Rectal smooth muscle tissue (tissue), 1 donor: Measurements from ENCODE around the gene ATP2B1.

Experiments used
- H3K27ac ChIP-seq: one replicate; pipeline ENCODE4 v1.7.0; 2013; ENCODE audit warnings: low read depth, low read length, inconsistent platforms
- H3K27me3 ChIP-seq: one replicate; pipeline ENCODE4 v1.7.0; 2013; ENCODE audit warnings: low read length; ENCODE audit not compliant: control insufficient read depth, insufficient read depth
- H3K36me3 ChIP-seq: one replicate; pipeline ENCODE4 v1.7.0; 2013; ENCODE audit warnings: low read length; ENCODE audit not compliant: control insufficient read depth, insufficient read depth
- H3K4me1 ChIP-seq: one replicate; pipeline ENCODE4 v1.7.0; 2013; ENCODE audit warnings: low read length; ENCODE audit not compliant: control insufficient read depth, insufficient read depth
- H3K4me3 ChIP-seq: one replicate; pipeline ENCODE4 v1.7.0; 2013; ENCODE audit warnings: low read length
- H3K9ac ChIP-seq: one replicate; pipeline ENCODE4 v1.7.0; 2013; ENCODE audit warnings: low read length

ATP2B1 gene

DNA sequence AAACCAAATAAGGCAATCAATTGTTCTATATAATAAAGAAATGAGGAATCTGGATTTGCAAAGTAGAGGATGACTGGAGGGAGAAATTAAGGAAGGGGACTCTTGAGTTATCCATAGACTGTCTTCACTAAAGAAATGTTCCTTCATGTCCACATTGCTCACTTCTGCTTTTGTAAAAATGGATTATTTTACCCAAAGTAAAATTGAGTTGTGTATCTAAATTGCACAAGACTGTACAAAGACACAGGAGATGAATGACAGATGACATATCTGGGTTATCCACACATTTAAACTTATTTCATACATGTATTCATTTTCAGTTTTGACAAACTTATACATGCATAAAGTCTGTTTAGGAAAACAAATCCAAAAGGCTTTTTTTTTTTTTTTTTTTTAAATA lies 11.3 kb downstream of the ATP2B1 start:
- Histone ChIP-seq H3K27ac (no peak overlapping the region), H3K9ac (no peak overlapping the region), H3K4me3 (no peak overlapping the region), H3K4me1 (peaks cover 2% of the 10 kb centered on the region), H3K27me3 (no peaks in the 10 kb centered on the region), H3K36me3 (no peaks in the 10 kb centered on the region)

DNA sequence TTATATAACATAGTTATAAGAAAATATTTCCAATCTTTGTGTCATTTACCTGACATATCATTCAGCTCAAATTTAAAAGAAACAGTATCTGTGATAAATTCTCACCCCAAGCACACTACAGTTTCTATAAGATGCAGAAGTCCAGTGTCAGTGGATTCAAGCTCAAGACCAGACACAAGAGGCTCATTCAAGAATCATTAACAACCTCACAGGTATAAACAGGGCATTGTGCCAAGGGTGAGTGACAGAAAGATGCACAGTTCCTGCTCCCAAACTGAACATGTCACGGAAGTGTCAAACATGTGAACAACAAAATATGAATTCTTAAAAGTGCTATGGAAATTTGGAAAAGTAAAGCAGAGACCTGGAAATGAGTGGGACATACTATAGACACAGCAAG lies 12.8 kb downstream of the ATP2B1 start:
- Histone ChIP-seq H3K27me3 (no peaks in the 10 kb centered on the region), H3K9ac (no peak overlapping the region), H3K27ac (no peak overlapping the region), H3K36me3 (no peaks in the 10 kb centered on the region), H3K4me1 (peaks cover 5% of the 10 kb centered on the region), H3K4me3 (no peak overlapping the region)

GRCh38 chr12:89695100-89695499 lies 13.5 kb downstream of the ATP2B1 start:
- H3K27ac ChIP-seq: no peak overlapping the region
- no peak overlapping the region for H3K9ac ChIP-seq

DNA sequence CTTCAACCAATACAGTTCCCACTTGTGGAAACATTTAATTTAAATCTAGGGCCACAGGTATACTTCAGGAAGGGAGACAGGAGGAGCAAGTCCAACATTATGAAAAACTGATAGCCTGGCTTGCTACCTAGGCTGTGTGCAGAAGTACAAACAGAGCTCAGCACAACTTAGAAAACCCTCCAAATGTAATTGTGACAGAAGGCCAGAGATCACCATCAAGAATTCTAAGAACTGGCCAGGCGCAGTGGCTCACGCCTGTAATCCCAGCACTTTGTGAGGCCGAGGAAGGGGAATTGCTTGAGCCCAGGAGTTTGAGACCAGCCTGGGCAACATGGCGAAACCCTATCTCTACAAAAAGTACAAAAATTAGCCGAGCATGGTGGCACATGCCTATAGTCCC lies 14.1 kb downstream of the ATP2B1 start:
- Histone ChIP-seq H3K4me1 (peaks cover 5% of the 10 kb centered on the region), H3K4me3 (no peak overlapping the region), H3K27ac (no peak overlapping the region), H3K36me3 (no peaks in the 10 kb centered on the region), H3K27me3 (no peaks in the 10 kb centered on the region), H3K9ac (no peak overlapping the region)

More at GRCh38 chr12:89695100-89695499, 13.5 kb downstream of the ATP2B1 start:
- H3K4me3 ChIP-seq: no peak overlapping the region
- no peaks in the 10 kb centered on the region for H3K36me3 ChIP-seq
- H3K4me1 ChIP-seq: peaks cover 5% of the 10 kb centered on the region
- H3K27me3 ChIP-seq: no peaks in the 10 kb centered on the region

DNA sequence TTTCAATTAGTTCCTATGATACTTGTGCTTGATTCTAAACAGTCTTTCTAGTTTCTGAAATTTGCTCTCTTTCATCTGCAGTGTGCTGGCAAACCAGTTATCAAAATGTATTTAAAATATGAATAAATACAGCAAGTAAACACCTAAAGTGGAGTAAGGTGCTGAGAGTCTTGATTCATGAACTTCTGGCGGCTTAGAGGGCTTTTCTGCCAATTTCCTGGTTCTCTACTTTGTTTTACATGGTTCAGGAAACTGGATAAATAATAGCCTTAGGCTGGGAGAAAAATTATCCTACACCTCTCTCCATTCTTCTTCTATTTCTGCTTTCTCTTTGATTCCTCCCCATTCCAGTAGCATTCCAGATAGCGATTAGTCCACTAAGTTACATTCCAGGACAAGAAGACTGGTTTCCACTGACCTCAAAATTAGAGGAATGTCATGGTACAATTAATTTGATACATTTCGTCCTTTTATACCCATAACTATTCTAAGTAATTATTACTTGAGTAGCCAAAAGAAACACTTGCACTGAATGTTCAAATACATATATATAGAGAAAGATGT lies 14.9 kb downstream of the ATP2B1 start:
- H3K4me1 ChIP-seq: peaks cover 5% of the 10 kb centered on the region
- no peaks in the 10 kb centered on the region for H3K36me3 ChIP-seq
- no peaks in the 10 kb centered on the region for H3K27me3 ChIP-seq
- H3K27ac ChIP-seq: no peak overlapping the region
- no peak overlapping the region for H3K4me3 ChIP-seq
- no peak overlapping the region for H3K9ac ChIP-seq

GRCh38 chr12:89692439-89692838 lies 16.2 kb downstream of the ATP2B1 start:
- Histone ChIP-seq H3K4me1 (peaks cover 9% of the 10 kb centered on the region), H3K27me3 (no peaks in the 10 kb centered on the region), H3K9ac (no peak overlapping the region), H3K4me3 (no peak overlapping the region), H3K36me3 (no peaks in the 10 kb centered on the region), H3K27ac (no peak overlapping the region)

- Histone ChIP-seq H3K4me3 (no peak overlapping the region), H3K27ac (no peak overlapping the region), H3K9ac (no peak overlapping the region), H3K36me3 (no peaks in the 10 kb centered on the region), H3K4me1 (peaks cover 8% of the 10 kb centered on the region), H3K27me3 (no peaks in the 10 kb centered on the region)
Observed at GRCh38 chr12:89691659-89692058, 17.0 kb downstream of the ATP2B1 start.

DNA sequence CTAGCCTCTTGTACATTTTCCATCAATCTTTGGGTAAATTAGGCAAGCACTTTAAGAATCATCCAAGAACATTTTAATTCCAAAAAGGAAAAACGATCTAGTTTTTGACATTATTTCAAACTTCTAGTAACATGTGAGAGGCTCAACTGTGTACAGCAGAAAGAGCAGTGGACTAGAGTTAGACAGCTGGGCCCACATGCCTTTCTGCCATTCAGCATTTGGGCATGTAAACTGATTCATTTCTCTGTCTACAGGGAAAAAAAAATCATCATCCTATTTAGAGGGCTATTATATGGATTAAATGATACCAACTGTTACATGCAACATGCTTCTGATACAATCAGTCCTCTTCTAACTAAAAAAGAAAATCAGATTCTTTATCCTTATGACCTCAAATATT lies 17.7 kb downstream of the ATP2B1 start:
- Histone ChIP-seq H3K27me3 (no peaks in the 10 kb centered on the region), H3K36me3 (no peaks in the 10 kb centered on the region), H3K27ac (no peak overlapping the region), H3K4me1 (peaks cover 7% of the 10 kb centered on the region), H3K4me3 (no peak overlapping the region), H3K9ac (no peak overlapping the region)

GRCh38 chr12:89689306-89689705 lies 19.3 kb downstream of the ATP2B1 start:
- Histone ChIP-seq H3K9ac (no peak overlapping the region), H3K27ac (no peak overlapping the region), H3K36me3 (no peaks in the 10 kb centered on the region), H3K4me1 (peaks cover 7% of the 10 kb centered on the region), H3K4me3 (no peak overlapping the region), H3K27me3 (no peaks in the 10 kb centered on the region)

DNA sequence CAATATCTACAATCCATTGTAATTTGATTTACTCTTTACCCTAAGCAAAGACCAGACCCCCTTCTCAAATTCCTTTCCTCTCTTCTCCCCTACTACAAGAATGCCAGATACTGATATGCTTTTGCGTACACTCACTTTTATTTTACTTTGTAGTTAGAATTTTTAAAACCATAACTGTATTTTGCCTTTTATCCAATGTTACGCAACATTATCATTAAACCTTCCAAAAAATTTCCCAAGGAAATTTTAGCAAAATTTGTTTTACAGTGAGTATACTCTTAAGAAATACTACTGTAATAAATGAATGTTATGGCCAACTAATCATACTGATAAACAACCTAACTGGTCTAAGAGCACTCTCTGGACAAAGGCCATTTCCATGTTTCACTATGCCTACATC lies 22.3 kb downstream of the ATP2B1 start:
- peaks cover 3% of the 10 kb centered on the region for H3K4me1 ChIP-seq
- no peaks in the 10 kb centered on the region for H3K36me3 ChIP-seq
- no peak overlapping the region for H3K4me3 ChIP-seq
- H3K27ac ChIP-seq: no peak overlapping the region
- H3K27me3 ChIP-seq: no peaks in the 10 kb centered on the region
- no peak overlapping the region for H3K9ac ChIP-seq

- H3K27me3 ChIP-seq: no peaks in the 10 kb centered on the region
- H3K9ac ChIP-seq: no peak overlapping the region
- H3K27ac ChIP-seq: no peak overlapping the region
- no peaks in the 10 kb centered on the region for H3K36me3 ChIP-seq
- H3K4me1 ChIP-seq: peaks cover 3% of the 10 kb centered on the region
- no peak overlapping the region for H3K4me3 ChIP-seq
Observed at GRCh38 chr12:89685363-89685972, 23.2 kb downstream of the ATP2B1 start.

- no peak overlapping the region for H3K4me3 ChIP-seq
- H3K4me1 ChIP-seq: peaks cover 3% of the 10 kb centered on the region
- H3K9ac ChIP-seq: no peak overlapping the region
- H3K27ac ChIP-seq: no peak overlapping the region
- H3K36me3 ChIP-seq: no peaks in the 10 kb centered on the region
- H3K27me3 ChIP-seq: no peaks in the 10 kb centered on the region
Observed at GRCh38 chr12:89684136-89684535, 24.5 kb downstream of the ATP2B1 start.

DNA sequence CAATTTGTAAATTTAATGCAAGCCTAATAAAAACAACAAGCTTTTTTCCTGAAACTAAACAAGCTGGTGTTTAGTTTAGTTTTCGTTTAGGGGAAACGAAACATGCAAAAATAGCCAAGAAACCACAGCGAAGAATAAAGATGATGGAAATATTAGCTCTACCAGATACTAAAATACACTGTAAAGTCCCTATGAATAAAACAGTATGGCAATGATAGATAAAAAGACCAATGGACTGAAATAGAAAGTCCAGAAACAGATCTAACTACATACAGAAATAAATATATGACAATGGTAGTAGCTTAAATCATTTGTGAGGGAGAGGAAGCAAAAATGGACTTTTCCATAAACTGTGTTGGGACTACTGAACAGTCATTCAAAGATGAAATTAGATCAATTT lies 26.4 kb downstream of the ATP2B1 start:
- no peak overlapping the region for H3K27ac ChIP-seq
- H3K27me3 ChIP-seq: no peaks in the 10 kb centered on the region
- H3K4me3 ChIP-seq: no peak overlapping the region
- no peak overlapping the region for H3K9ac ChIP-seq
- H3K4me1 ChIP-seq: no peaks in the 10 kb centered on the region
- no peaks in the 10 kb centered on the region for H3K36me3 ChIP-seq
